Prostate gland (tissue), 2 donors: ENCODE results near the gene MGAT5. TPM values are rescaled to one million over a fixed set of nuclear protein-coding genes. Genes with fewer than 3 reads are reported as not detected.

Experiments
- DNase-seq: peaks from one replicate; pipeline ENCODE4 v3.0.0-alpha.2; 2019; ENCODE audit warnings: low spot score
- H3K27ac ChIP-seq, 2 donors: fragments of 200-600 bp; sonication (generic); 2 replicates each; pipeline ENCODE4 v1.5.1; 2017 to 2019
- H3K27me3 ChIP-seq: fragments of 200-600 bp; sonication (generic); replicated peaks from 2 replicates; pipeline ENCODE4 v1.5.1; 2019; ENCODE audit not compliant: insufficient read depth
- H3K36me3 ChIP-seq, 2 donors: fragments of 200-600 bp; sonication (generic); 1 replicate in 1 of 2; 2 replicates in 1 of 2; pipeline versions ENCODE4 v1.5.1 to v1.8.1; 2017 to 2019
- H3K4me1 ChIP-seq: fragments of 200-600 bp; sonication (generic); replicated peaks from 2 replicates; pipeline ENCODE4 v1.5.1; 2019
- H3K4me3 ChIP-seq, 2 donors: fragments of 200-600 bp; sonication (generic); 2 replicates each; pipeline ENCODE4 v1.5.1; 2017 to 2019
- H3K9me3 ChIP-seq: fragments of 200-600 bp; sonication (generic); 2 replicates; pipeline ENCODE4 v1.5.1; 2017
- POLR2A ChIP-seq: fragments of 450-650 bp; IDR thresholded peaks from one replicate; pipeline ENCODE4 v1.6.1; 2016; ENCODE audit warnings: antibody characterized with exemption, mild to moderate bottlenecking
- POLR2AphosphoS5 ChIP-seq: sonication (generic); formaldehyde crosslinking; IDR thresholded peaks from one replicate; pipeline ENCODE4 v1.6.1; 2017; ENCODE audit warnings: antibody characterized with exemption
- WGBS: methylation state at CpG from one replicate; pipeline ENCODE4 v1.1.5; 2018; 5-methylcytosine and 5-hydroxymethylcytosine counted together
- intact Hi-C: fragments of 100-400 bp; cut with DNase I; formaldehyde crosslinking; loops from one replicate; pipeline ENCODE4 v1.14.2; 2022
- total RNA-seq, 2 donors: library from RNA; depleted of rRNA; stranded (reverse); fragments of >200 nt; gene quantifications; one replicate each; pipeline ENCODE4 v1.1.0, GENCODE V29; 2016
- TF ChIP-seq, protein P1 (sequence below), 4 experiments: fragments of 200-600 bp in 2 of 4; fragments of 450-650 bp in 2 of 4; sonication (generic) in 2 of 4; IDR thresholded peaks; 1 replicate in 3 of 4; 2 replicates in 1 of 4; pipeline ENCODE4 v1.5.1; 2016 to 2019; ENCODE audit warnings: antibody characterized with exemption in 4 of 4, mild to moderate bottlenecking in 2 of 4, moderate library complexity in 2 of 4

The MGAT5 gene
- total RNA-seq, 2 donors from 2014 or later: 20.1 to 83.2 TPM

DNA sequence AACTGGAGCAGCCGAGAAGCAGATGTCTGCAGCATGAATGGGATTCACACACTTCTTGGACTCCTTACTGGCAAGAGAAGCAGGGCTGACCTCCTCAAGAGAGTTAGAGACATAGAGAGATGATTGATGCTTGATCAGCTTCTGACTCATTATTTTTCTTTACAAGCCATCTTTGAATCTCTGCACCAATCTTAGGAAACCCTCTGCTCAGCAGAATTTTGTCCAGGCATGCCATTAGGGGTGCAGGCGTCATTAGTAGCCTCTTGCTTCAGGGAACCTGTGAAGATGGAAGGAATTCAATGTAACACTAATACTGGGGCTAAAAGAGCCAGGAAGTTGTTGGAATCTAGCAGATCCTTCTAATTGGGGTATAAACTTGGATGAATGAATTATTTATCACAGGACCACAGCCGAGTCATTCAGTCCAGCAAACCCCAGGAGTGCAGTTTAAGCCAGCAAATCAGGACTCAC lies 151.8 kb downstream of the MGAT5 start:
- Histone ChIP-seq H3K27me3 (no peaks in the 10 kb centered on the region), H3K9me3 (no peaks in the 10 kb centered on the region), H3K36me3 (no peaks in the 10 kb centered on the region), H3K27ac (no peak overlapping the region), H3K4me3 (no peak overlapping the region), H3K4me1 (no peaks in the 10 kb centered on the region)
- no peak for DNase-seq
- intact Hi-C loops: no loop called here
- TF ChIP-seq POLR2AphosphoS5 (no peak), POLR2A (no peak)
- TF ChIP-seq, protein P1, sequence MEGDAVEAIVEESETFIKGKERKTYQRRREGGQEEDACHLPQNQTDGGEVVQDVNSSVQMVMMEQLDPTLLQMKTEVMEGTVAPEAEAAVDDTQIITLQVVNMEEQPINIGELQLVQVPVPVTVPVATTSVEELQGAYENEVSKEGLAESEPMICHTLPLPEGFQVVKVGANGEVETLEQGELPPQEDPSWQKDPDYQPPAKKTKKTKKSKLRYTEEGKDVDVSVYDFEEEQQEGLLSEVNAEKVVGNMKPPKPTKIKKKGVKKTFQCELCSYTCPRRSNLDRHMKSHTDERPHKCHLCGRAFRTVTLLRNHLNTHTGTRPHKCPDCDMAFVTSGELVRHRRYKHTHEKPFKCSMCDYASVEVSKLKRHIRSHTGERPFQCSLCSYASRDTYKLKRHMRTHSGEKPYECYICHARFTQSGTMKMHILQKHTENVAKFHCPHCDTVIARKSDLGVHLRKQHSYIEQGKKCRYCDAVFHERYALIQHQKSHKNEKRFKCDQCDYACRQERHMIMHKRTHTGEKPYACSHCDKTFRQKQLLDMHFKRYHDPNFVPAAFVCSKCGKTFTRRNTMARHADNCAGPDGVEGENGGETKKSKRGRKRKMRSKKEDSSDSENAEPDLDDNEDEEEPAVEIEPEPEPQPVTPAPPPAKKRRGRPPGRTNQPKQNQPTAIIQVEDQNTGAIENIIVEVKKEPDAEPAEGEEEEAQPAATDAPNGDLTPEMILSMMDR (IDR thresholded peaks at IDR 0.05): no peak
- 72% methylated on average over 3 of the region's 3 CpGs for WGBS

DNA sequence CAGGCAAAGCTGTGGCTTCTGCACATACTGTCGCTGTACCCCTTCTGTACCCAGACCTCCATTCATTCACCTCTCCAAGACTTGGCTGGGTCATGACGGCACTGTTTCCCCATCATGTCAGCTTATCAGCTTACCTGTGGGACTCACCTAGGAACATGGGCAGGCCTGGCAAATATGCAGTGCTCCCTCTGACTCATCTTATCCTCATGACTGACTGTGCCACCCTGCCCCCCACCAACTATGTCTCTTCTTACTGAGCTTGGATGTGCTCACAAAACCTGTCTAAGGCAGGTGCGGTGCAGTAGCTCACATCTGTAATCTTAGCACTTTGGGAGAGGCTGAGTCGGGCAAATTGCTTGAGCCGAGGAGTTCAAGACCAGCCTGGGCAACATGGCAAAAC lies 152.4 kb downstream of the MGAT5 start:
- H3K4me3 ChIP-seq: no peak overlapping the region
- intact Hi-C loops: no loop called here
- H3K27me3 ChIP-seq: no peaks in the 10 kb centered on the region
- no peaks in the 10 kb centered on the region for H3K36me3 ChIP-seq
- 96% methylated on average over 5 of the region's 5 CpGs for WGBS
- H3K27ac ChIP-seq: no peak overlapping the region
- DNase-seq: no peak
- TF ChIP-seq, protein P1 (IDR thresholded peaks at IDR 0.05): no peak
- TF ChIP-seq POLR2AphosphoS5: no peak
- TF ChIP-seq POLR2A: no peak
- H3K4me1 ChIP-seq: no peaks in the 10 kb centered on the region
- H3K9me3 ChIP-seq: no peaks in the 10 kb centered on the region

DNA sequence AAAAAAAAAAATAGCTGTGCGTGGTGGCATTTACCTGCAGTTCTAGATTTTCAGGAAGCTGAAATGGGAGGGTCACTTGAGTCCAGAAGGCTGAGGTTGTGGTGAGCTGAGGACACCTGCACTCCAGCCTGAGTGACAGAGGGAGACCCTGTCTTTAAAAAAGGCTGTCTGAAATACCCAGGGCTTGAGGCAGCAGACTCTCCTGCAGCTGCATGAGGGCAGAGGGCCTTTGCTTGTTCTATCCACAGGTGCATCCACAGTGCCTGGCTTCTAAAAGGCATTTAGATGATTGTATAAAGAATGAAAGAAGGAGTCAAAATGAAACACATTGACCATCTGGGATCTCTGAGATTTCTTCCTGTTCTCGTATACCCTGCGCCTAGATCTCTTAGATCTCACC lies 152.9 kb downstream of the MGAT5 start:
- Histone ChIP-seq H3K4me1 (no peaks in the 10 kb centered on the region), H3K4me3 (no peak overlapping the region), H3K36me3 (no peaks in the 10 kb centered on the region), H3K27me3 (no peaks in the 10 kb centered on the region), H3K27ac (no peak overlapping the region), H3K9me3 (no peaks in the 10 kb centered on the region)
- TF ChIP-seq POLR2AphosphoS5 (no peak), POLR2A (no peak)
- TF ChIP-seq, protein P1 (IDR thresholded peaks at IDR 0.05): no peak
- intact Hi-C loops: no loop called here
- no peak for DNase-seq
- 99% methylated on average over 3 of the region's 3 CpGs for WGBS

DNA sequence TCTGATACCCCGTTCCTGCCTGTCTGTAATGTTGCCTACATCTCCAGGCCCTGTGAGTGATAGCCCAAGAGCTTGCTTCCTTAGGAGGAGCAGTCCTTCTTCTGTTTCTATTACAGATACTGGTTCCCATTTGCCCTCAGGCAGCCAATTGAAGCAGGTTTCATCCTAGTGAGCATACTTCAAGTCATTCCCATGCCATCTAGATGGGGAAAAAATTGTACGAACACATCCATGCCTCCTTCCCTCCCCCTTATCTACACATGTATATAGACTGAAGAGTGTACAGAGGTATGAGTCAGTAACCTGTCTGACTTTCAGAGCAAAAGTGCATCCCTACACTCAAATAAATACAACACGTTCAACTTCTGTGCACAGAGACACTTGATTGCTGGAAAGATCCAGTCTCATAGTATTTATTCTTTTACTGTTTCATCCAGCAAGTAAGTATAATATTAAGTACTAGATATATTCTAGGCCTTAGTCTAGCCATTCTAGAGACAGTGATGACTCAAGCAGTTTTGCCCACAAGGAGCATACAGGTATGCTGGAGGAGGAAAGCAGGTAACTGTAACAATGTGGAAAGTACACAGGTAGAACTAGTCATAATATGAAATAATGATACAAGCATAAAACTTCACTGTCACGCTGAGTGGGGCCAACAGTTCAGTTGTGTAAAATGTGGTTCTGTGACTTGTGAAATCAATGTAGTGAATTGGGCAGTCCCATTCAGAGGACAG lies 153.4 kb downstream of the MGAT5 start:
- WGBS: 90% methylated on average over 4 of the region's 4 CpGs
- intact Hi-C loops: no loop called here
- no peaks in the 10 kb centered on the region for H3K9me3 ChIP-seq
- no peak overlapping the region for H3K27ac ChIP-seq
- no peak for DNase-seq
- H3K27me3 ChIP-seq: no peaks in the 10 kb centered on the region
- no peaks in the 10 kb centered on the region for H3K4me1 ChIP-seq
- H3K4me3 ChIP-seq: no peak overlapping the region
- TF ChIP-seq, protein P1 (IDR thresholded peaks at IDR 0.05): no peak
- no peak for TF ChIP-seq POLR2A
- no peak for TF ChIP-seq POLR2AphosphoS5
- H3K36me3 ChIP-seq: no peaks in the 10 kb centered on the region

DNA sequence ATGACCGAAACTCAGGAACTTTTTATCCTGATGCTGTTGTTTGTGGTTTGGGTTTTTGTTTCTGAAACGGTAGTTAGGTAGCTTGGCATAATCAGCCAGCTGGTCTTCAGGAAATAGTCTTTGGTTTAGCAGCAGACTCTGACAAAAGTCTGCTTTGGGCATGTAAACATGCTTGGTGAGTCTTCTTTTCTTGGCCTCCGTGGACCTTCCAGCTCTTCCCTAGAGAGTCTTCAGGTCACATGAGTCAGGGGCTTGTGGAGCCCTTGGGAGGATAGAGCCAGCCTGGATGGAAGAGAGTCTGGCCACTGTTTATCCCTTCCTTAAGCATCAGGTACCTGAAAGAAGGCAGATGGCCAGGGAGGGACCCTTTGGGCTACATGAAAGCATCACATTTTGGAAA lies 154.5 kb downstream of the MGAT5 start:
- H3K9me3 ChIP-seq: no peaks in the 10 kb centered on the region
- TF ChIP-seq POLR2AphosphoS5 (no peak), POLR2A (no peak)
- TF ChIP-seq, protein P1 (IDR thresholded peaks at IDR 0.05): no peak
- no peak for DNase-seq
- no peaks in the 10 kb centered on the region for H3K36me3 ChIP-seq
- H3K4me1 ChIP-seq: no peaks in the 10 kb centered on the region
- H3K4me3 ChIP-seq: no peak overlapping the region
- H3K27me3 ChIP-seq: no peaks in the 10 kb centered on the region
- intact Hi-C loops: no loop called here
- no peak overlapping the region for H3K27ac ChIP-seq
- WGBS: 72% methylated on average over 3 of the region's 3 CpGs
